Keratinocyte (primary cell): ENCODE results near the gene GC. TPM values are rescaled to one million over a fixed set of nuclear protein-coding genes. Genes with fewer than 3 reads are reported as not detected.

Experiments
- DNase-seq: peaks from one replicate; pipeline ENCODE4 v3.0.0-alpha.2; 2011; ENCODE audit warnings: low read depth, missing footprints, low spot score
- FAIRE-seq: peaks from 2 replicates; lab custom pipeline; 2011; peaks lifted over from hg19 to GRCh38; lab: Jason Lieb, UNC
- H2AFZ ChIP-seq: 2 replicates; pipeline ENCODE4 v1.6.0; 2012; ENCODE audit warnings: low read length, control low read depth, inconsistent platforms; ENCODE audit not compliant: control insufficient read depth
- H3K27ac ChIP-seq: 2 replicates; pipeline ENCODE4 v1.5.1; 2011; ENCODE audit warnings: low read length; ENCODE audit not compliant: control insufficient read depth, insufficient read depth
- H3K27me3 ChIP-seq: 3 replicates; pipeline ENCODE4 v1.6.0; 2011; ENCODE audit warnings: low read length; ENCODE audit not compliant: control insufficient read depth, insufficient read depth; ENCODE audit errors: extremely low read depth
- H3K36me3 ChIP-seq, 2 experiments: 2 replicates in 1 of 2; 3 replicates in 1 of 2; pipeline ENCODE4 v1.5.1; 2011; ENCODE audit warnings: low read length in 2 of 2, mild to moderate bottlenecking in 1 of 2; ENCODE audit not compliant: control insufficient read depth in 2 of 2, insufficient read depth in 2 of 2; ENCODE audit errors: extremely low read depth in 1 of 2
- H3K4me1 ChIP-seq: 3 replicates; pipeline ENCODE4 v1.5.1; 2011; ENCODE audit warnings: low read length; ENCODE audit not compliant: control insufficient read depth, insufficient read depth; ENCODE audit errors: extremely low read depth
- H3K4me2 ChIP-seq: 3 replicates; pipeline ENCODE4 v1.6.0; 2011; ENCODE audit warnings: low read depth, low read length; ENCODE audit not compliant: control insufficient read depth, insufficient read depth; ENCODE audit errors: extremely low read depth
- H3K4me3 ChIP-seq, 3 experiments: fragments of 200-600 bp in 1 of 3; sonication (generic) in 1 of 3; 2 replicates in 2 of 3; 3 replicates in 1 of 3; pipeline ENCODE4 v1.5.1; 2011 to 2016; ENCODE audit warnings: low read length in 3 of 3, mild to moderate bottlenecking in 3 of 3, control low read depth in 2 of 3, inconsistent platforms in 1 of 3, low read depth in 1 of 3, mixed read lengths in 1 of 3, mixed run types in 1 of 3, moderate library complexity in 1 of 3; ENCODE audit not compliant: control insufficient read depth in 2 of 3, insufficient read depth in 2 of 3; ENCODE audit errors: extremely low read depth in 1 of 3
- H3K79me2 ChIP-seq: 2 replicates; pipeline ENCODE4 v1.6.0; 2012; ENCODE audit warnings: low read length; ENCODE audit not compliant: control insufficient read depth, insufficient read depth
- H3K9ac ChIP-seq: 3 replicates; pipeline ENCODE4 v1.6.0; 2011; ENCODE audit warnings: low read length; ENCODE audit not compliant: control insufficient read depth, insufficient read depth; ENCODE audit errors: extremely low read depth
- H3K9me1 ChIP-seq: 3 replicates; pipeline ENCODE4 v1.6.0; 2011; ENCODE audit warnings: low read length; ENCODE audit not compliant: control insufficient read depth, insufficient read depth; ENCODE audit errors: extremely low read depth
- H3K9me3 ChIP-seq: 2 replicates; pipeline ENCODE4 v1.5.1; 2012; ENCODE audit warnings: low read depth, low read length; ENCODE audit not compliant: control insufficient read depth
- H4K20me1 ChIP-seq: 3 replicates; pipeline ENCODE4 v1.6.0; 2011; ENCODE audit warnings: low read length; ENCODE audit not compliant: control insufficient read depth, insufficient read depth; ENCODE audit errors: extremely low read depth
- CTCF ChIP-seq, 3 experiments: IDR thresholded peaks in 1 of 3; conservative IDR thresholded peaks in 1 of 3; optimal IDR thresholded peaks in 1 of 3; 2 replicates in 2 of 3; 3 replicates in 1 of 3; pipeline versions ENCODE3 to v1.5.1; 2011; ENCODE audit warnings: low read length in 3 of 3, mild to moderate bottlenecking in 3 of 3, moderate library complexity in 2 of 3, control low read depth in 1 of 3, inconsistent platforms in 1 of 3; ENCODE audit not compliant: insufficient read depth in 2 of 3; ENCODE audit errors: extremely low read depth in 1 of 3
- EZH2 ChIP-seq: IDR thresholded peaks from one replicate; pipeline ENCODE4 v1.6.1; 2012; ENCODE audit warnings: inconsistent platforms, mild to moderate bottlenecking, low read length, moderate library complexity
- dilution Hi-C: fragments of 300-500 bp; cut with MboI; formaldehyde crosslinking; loops from one replicate; pipeline ENCODE4 v1.7.0; 2020; ENCODE audit warnings: low sequenced_read_pairs; ENCODE audit not compliant: extremely low pct_ligation_motif_present
- polyA plus RNA-seq, 5 experiments: library from polyadenylated mRNA; depleted of rRNA in 3 of 5; stranded (reverse) in 3 of 5; stranded (forward) in 1 of 5; unstranded in 1 of 5; fragments of >200 nt; gene quantifications; 1 replicate in 1 of 5; 2 replicates in 3 of 5; 3 replicates in 1 of 5; pipeline versions ENCODE4 v1.2.1 to v1.2.3, GENCODE V29; 2011 to 2012; ENCODE audit warnings: missing spikeins in 2 of 5, low read depth in 1 of 5, low replicate concordance in 1 of 5

GC gene
- polyA plus RNA-seq, 1 donor (not counting 4 experiments of a cell fraction or from before 2014, with no cell fraction given): not detected

- TF ChIP-seq EZH2 (no peak), CTCF (optimal IDR thresholded peaks at IDR 0.05 in 1 of 3, IDR thresholded peaks at IDR 0.05 in 1 of 3, conservative IDR thresholded peaks at IDR 0.05 in 1 of 3; ENCODE audit: extremely low read depth in 1 of 3, insufficient read depth in 2 of 3, low read length in 3 of 3) (no peak)
- dilution Hi-C loops: no loop called here
- no peaks in the 10 kb centered on the region for H3K9me1 ChIP-seq
- H3K27ac ChIP-seq: no peak overlapping the region
- no peak for FAIRE-seq
- DNase-seq: no peak
- H2AFZ ChIP-seq: no peak overlapping the region
- H3K4me2 ChIP-seq: no peak overlapping the region
- no peaks in the 10 kb centered on the region for H3K9me3 ChIP-seq
- H4K20me1 ChIP-seq: no peaks in the 10 kb centered on the region
- no peaks in the 10 kb centered on the region for H3K36me3 ChIP-seq
- no peak overlapping the region for H3K9ac ChIP-seq
- H3K4me1 ChIP-seq: no peaks in the 10 kb centered on the region
- no peaks in the 10 kb centered on the region for H3K79me2 ChIP-seq
- H3K4me3 ChIP-seq: no peak overlapping the region
- H3K27me3 ChIP-seq: no peaks in the 10 kb centered on the region
These were observed 44.6 kb upstream of the GC start for GRCh38 chr4:71828470-71828869.

- FAIRE-seq (no peak), DNase-seq (no peak)
- no peak overlapping the region for H3K4me2 ChIP-seq
- H3K4me3 ChIP-seq: no peak overlapping the region
- H4K20me1 ChIP-seq: no peaks in the 10 kb centered on the region
- H3K27ac ChIP-seq: no peak overlapping the region
- H3K79me2 ChIP-seq: no peaks in the 10 kb centered on the region
- H3K9me1 ChIP-seq: no peaks in the 10 kb centered on the region
- no peaks in the 10 kb centered on the region for H3K9me3 ChIP-seq
- H3K4me1 ChIP-seq: no peaks in the 10 kb centered on the region
- no peak overlapping the region for H3K9ac ChIP-seq
- no peaks in the 10 kb centered on the region for H3K36me3 ChIP-seq
- dilution Hi-C loops: no loop called here
- TF ChIP-seq EZH2: no peak
- TF ChIP-seq CTCF (optimal IDR thresholded peaks at IDR 0.05 in 1 of 3, IDR thresholded peaks at IDR 0.05 in 1 of 3, conservative IDR thresholded peaks at IDR 0.05 in 1 of 3; ENCODE audit: extremely low read depth in 1 of 3, insufficient read depth in 2 of 3, low read length in 3 of 3): no peak
- H2AFZ ChIP-seq: no peak overlapping the region
- no peaks in the 10 kb centered on the region for H3K27me3 ChIP-seq
These were observed 43.9 kb upstream of the GC start for GRCh38 chr4:71827826-71828225.
